Retina (tissue), 1 donor: ENCODE measurements around the gene BAZ1B.
"Not testable (repeated sequence)": the region's sequence is repeated elsewhere in the genome, so short reads cannot be mapped to it uniquely, and the experiment has no call there.

Source experiments
- DNase-seq: peaks from one replicate; pipeline ENCODE4 v3.0.0-alpha.2; 2016

BAZ1B gene

GRCh38 chr7:73425356-73425983 lies 96.6 kb downstream of the BAZ1B start:
- no peak for DNase-seq

GRCh38 chr7:73424489-73424885 lies 97.6 kb downstream of the BAZ1B start:
- DNase-seq: no peak

GRCh38 chr7:73423519-73424488 lies 98.3 kb downstream of the BAZ1B start:
- DNase-seq: peak; percentile 79

GRCh38 chr7:73420610-73421009 lies 101.5 kb downstream of the BAZ1B start:
- DNase-seq: not testable (repeated sequence)

GRCh38 chr7:73420016-73420415 lies 102.1 kb downstream of the BAZ1B start:
- DNase-seq: not testable (repeated sequence)

- no peak for DNase-seq
These were observed 103.9 kb downstream of the BAZ1B start for GRCh38 chr7:73418113-73418703.

- not testable (repeated sequence) for DNase-seq
These were observed 111.5 kb downstream of the BAZ1B start for GRCh38 chr7:73410541-73411131.

GRCh38 chr7:73404860-73405259 lies 117.2 kb downstream of the BAZ1B start:
- not testable (repeated sequence) for DNase-seq

- peak; percentile 87 for DNase-seq
These were observed 122.7 kb downstream of the BAZ1B start for GRCh38 chr7:73399185-73400050.

GRCh38 chr7:73397521-73398281 lies 124.4 kb downstream of the BAZ1B start:
- peak; percentile 68 for DNase-seq

- DNase-seq: no peak
These were observed 126.3 kb downstream of the BAZ1B start for GRCh38 chr7:73395538-73396503.

- no peak for DNase-seq
These were observed 127.7 kb downstream of the BAZ1B start for GRCh38 chr7:73394422-73394821.

GRCh38 chr7:73391396-73391795 lies 130.7 kb downstream of the BAZ1B start:
- DNase-seq: no peak
